Kidney (tissue), 14 donors: ENCODE data around the gene PNLIPRP1. TPM values are rescaled to one million over a fixed set of nuclear protein-coding genes. Genes with fewer than 3 reads are reported as not detected.

Experiments
- DNase-seq, 5 donors: peaks; one replicate each; pipeline ENCODE4 v3.0.0-alpha.2; 2013 to 2020
- FAIRE-seq: peaks from 2 replicates; lab custom pipeline; 2012; peaks lifted over from hg19 to GRCh38; lab: Jason Lieb, UNC
- H3K27ac ChIP-seq, 2 donors: one replicate each; pipeline ENCODE4 v1.7.0; 2013; ENCODE audit warnings: low read depth in 2 of 2, low read length in 2 of 2, inconsistent platforms in 1 of 2
- H3K27me3 ChIP-seq: one replicate; pipeline ENCODE4 v1.7.1; 2013; ENCODE audit warnings: low read length, inconsistent platforms; ENCODE audit not compliant: control insufficient read depth, insufficient read depth
- H3K36me3 ChIP-seq, 3 donors: one replicate each; pipeline versions ENCODE4 v1.7.0 to v1.7.1; 2013; ENCODE audit warnings: low read length in 3 of 3, control low read depth in 1 of 3, inconsistent platforms in 1 of 3; ENCODE audit not compliant: insufficient read depth in 3 of 3, control insufficient read depth in 2 of 3
- H3K4me1 ChIP-seq, 3 donors: one replicate each; pipeline versions ENCODE4 v1.7.0 to v1.7.1; 2013; ENCODE audit warnings: low read length in 3 of 3, inconsistent platforms in 1 of 3, low read depth in 1 of 3; ENCODE audit not compliant: control insufficient read depth in 2 of 3, insufficient read depth in 2 of 3
- H3K4me3 ChIP-seq, 3 donors: one replicate each; pipeline versions ENCODE4 v1.7.0 to v1.8.1; 2013; ENCODE audit warnings: low read length in 3 of 3, control low read depth in 1 of 3, inconsistent platforms in 1 of 3
- H3K9ac ChIP-seq, 3 donors: one replicate each; pipeline versions ENCODE4 v1.7.0 to v1.7.1; 2013; ENCODE audit warnings: low read length in 3 of 3, control low read depth in 1 of 3, inconsistent platforms in 1 of 3
- H3K9me3 ChIP-seq, 3 donors: one replicate each; pipeline versions ENCODE4 v1.7.0 to v1.7.1; 2013; ENCODE audit warnings: low read length in 3 of 3, control low read depth in 1 of 3, inconsistent platforms in 1 of 3; ENCODE audit not compliant: control insufficient read depth in 2 of 3, insufficient read depth in 1 of 3
- CTCF ChIP-seq: IDR thresholded peaks from 3 replicates; pipeline ENCODE4 v1.5.1; 2012; ENCODE audit warnings: mild to moderate bottlenecking, moderate library complexity, borderline replicate concordance; ENCODE audit not compliant: insufficient read depth; ENCODE audit errors: extremely low read depth
- intact Hi-C: fragments of 100-400 bp; cut with DNase I; formaldehyde crosslinking; loops from one replicate; pipeline ENCODE4 v1.11.1; 2022
- polyA plus RNA-seq: library from polyadenylated mRNA; stranded (reverse); fragments of 350-450 nt; fragmentation: Illumina TruSeq; extraction: RNeasy Lipid Tissue Mini Kit (QIAGEN cat#74804); gene quantifications from one replicate; pipeline ENCODE4 v1.2.3, GENCODE V29; 2014; ENCODE audit warnings: low read depth, low replicate concordance; ENCODE audit not compliant: insufficient read depth
- total RNA-seq: library from RNA; stranded (reverse); fragmentation: NEBNext Ultra II Directional; extraction: Animal tissue kit (Norgen Biotek cat#: 25700); gene quantifications from one replicate; pipeline ENCODE4 v1.2.1, GENCODE V29; 2021
- donor health status: control.
- donor health status: control.
- donor health status: control.
- donor health status: control.
- donor health status: control.
- donor health status: DM: yes; HTN: yes; CAD: no.
- donor health status: Normal renal cell carcinoma (clear cell type).

PNLIPRP1 gene
- total and polyA plus RNA-seq, 2 donors from 2014 or later, result not detected

- peaks cover 0 to 3% (median 0%) of the 10 kb centered on the region in 3 donors for H3K9me3 ChIP-seq
- H3K9ac ChIP-seq, result no peak overlapping the region
- FAIRE-seq (no peak), DNase-seq (no peak)
- no peak for TF ChIP-seq CTCF
- H3K4me1 ChIP-seq, result no peaks in the 10 kb centered on the region
- H3K27ac ChIP-seq, result no peak overlapping the region
- intact Hi-C loops, result no loop called here
- no peaks in the 10 kb centered on the region for H3K36me3 ChIP-seq
- no peak overlapping the region for H3K4me3 ChIP-seq
- no peaks in the 10 kb centered on the region for H3K27me3 ChIP-seq
Measured at GRCh38 chr10:116611153-116611545, 20.4 kb downstream of the PNLIPRP1 start.

GRCh38 chr10:116612107-116612769 is 21.5 kb downstream of the PNLIPRP1 start:
- H3K4me1 ChIP-seq, result no peaks in the 10 kb centered on the region

GRCh38 chr10:116613471-116613870 is 22.7 kb downstream of the PNLIPRP1 start:
- Histone ChIP-seq H3K36me3 (no peaks in the 10 kb centered on the region), H3K9ac (no peak overlapping the region), H3K27me3 (no peaks in the 10 kb centered on the region), H3K4me3 (no peak overlapping the region), H3K27ac (no peak overlapping the region), H3K4me1 (no peaks in the 10 kb centered on the region), H3K9me3 (peaks cover 0 to 3% (median 0%) of the 10 kb centered on the region in 3 donors)
- intact Hi-C loops, result no loop called here
- DNase-seq (no peak), FAIRE-seq (no peak)
- no peak for TF ChIP-seq CTCF

More at GRCh38 chr10:116612107-116612769, 21.5 kb downstream of the PNLIPRP1 start:
- Histone ChIP-seq H3K4me3 (no peak overlapping the region), H3K27me3 (no peaks in the 10 kb centered on the region), H3K27ac (no peak overlapping the region), H3K9ac (no peak overlapping the region), H3K9me3 (peaks cover 0 to 3% (median 0%) of the 10 kb centered on the region in 3 donors), H3K36me3 (no peaks in the 10 kb centered on the region)
- FAIRE-seq, result no peak
- intact Hi-C loops, result no loop called here
- no peak for TF ChIP-seq CTCF
- DNase-seq, result no peak

GRCh38 chr10:116614796-116615195 is 24.0 kb downstream of the PNLIPRP1 start:
- Histone ChIP-seq H3K36me3 (no peaks in the 10 kb centered on the region), H3K9me3 (peaks cover 0 to 3% (median 0%) of the 10 kb centered on the region in 3 donors), H3K4me1 (no peaks in the 10 kb centered on the region), H3K9ac (no peak overlapping the region), H3K4me3 (no peak overlapping the region), H3K27ac (no peak overlapping the region), H3K27me3 (no peaks in the 10 kb centered on the region)
- intact Hi-C loops, result no loop called here
- no peak for DNase-seq
- TF ChIP-seq CTCF, result no peak
- FAIRE-seq, result no peak
